Sigmoid colon (tissue), 7 donors: ENCODE data around the gene CFAP46. TPM values are rescaled to one million over a fixed set of nuclear protein-coding genes. Genes with fewer than 3 reads are reported as not detected.
"Not testable (repeated sequence)": the region's sequence is repeated elsewhere in the genome, so short reads cannot be mapped to it uniquely, and the experiment has no call there.

ENCODE experiments used
- DNase-seq: peaks from one replicate; pipeline ENCODE4 v3.0.0-alpha.2; 2019
- H3K27ac ChIP-seq, 4 donors: fragments of 200-600 bp; sonication (generic); one replicate each; pipeline ENCODE4 v1.5.1; 2016 to 2019; ENCODE audit warnings: mild to moderate bottlenecking in 1 of 4
- H3K27me3 ChIP-seq, 3 donors: fragments of 200-600 bp; sonication (generic); one replicate each; pipeline ENCODE4 v1.5.1; 2019; ENCODE audit warnings: mild to moderate bottlenecking in 1 of 3
- H3K36me3 ChIP-seq, 4 donors: fragments of 200-600 bp; sonication (generic); one replicate each; pipeline ENCODE4 v1.5.1; 2016 to 2019
- H3K4me1 ChIP-seq, 4 donors: fragments of 200-600 bp; sonication (generic); one replicate each; pipeline ENCODE4 v1.5.1; 2017 to 2019
- H3K4me3 ChIP-seq, 4 donors: fragments of 200-600 bp; sonication (generic); one replicate each; pipeline ENCODE4 v1.5.1; 2017 to 2019; ENCODE audit warnings: mild to moderate bottlenecking in 2 of 4, moderate library complexity in 1 of 4
- H3K9me3 ChIP-seq, 4 donors: fragments of 200-600 bp in 3 of 4; sonication (generic) in 3 of 4; one replicate each; pipeline versions ENCODE4 v1.5.1 to v1.6.1; 2013 to 2019
- EP300 ChIP-seq, 4 donors: sonication (generic); formaldehyde crosslinking; IDR thresholded peaks; one replicate each; pipeline ENCODE4 v1.6.1; 2017; ENCODE audit warnings: antibody characterized with exemption in 4 of 4
- POLR2A ChIP-seq, 2 donors: fragments of 450-650 bp; IDR thresholded peaks; one replicate each; pipeline ENCODE4 v1.6.1; 2016; ENCODE audit warnings: antibody characterized with exemption in 2 of 2, mild to moderate bottlenecking in 2 of 2, moderate library complexity in 2 of 2
- POLR2AphosphoS5 ChIP-seq, 4 donors: sonication (generic); formaldehyde crosslinking; IDR thresholded peaks; one replicate each; pipeline ENCODE4 v1.6.1; 2017; ENCODE audit warnings: antibody characterized with exemption in 4 of 4
- WGBS, 2 donors: extraction: QIAGEN DNeasy Blood & Tissue Kit; methylation state at CpG; one replicate each; pipeline ENCODE4 v1.1.7; 2013; 5-methylcytosine and 5-hydroxymethylcytosine counted together
- intact Hi-C: fragments of 100-400 bp; cut with DNase I; formaldehyde crosslinking; loops from one replicate; pipeline ENCODE4 v1.15.1; 2023
- polyA plus RNA-seq, 3 donors: library from polyadenylated mRNA; stranded (reverse); fragments of 200-250 nt; gene quantifications; one replicate each; pipeline ENCODE4 v1.2.3, GENCODE V29; 2013
- total RNA-seq, 4 donors: library from RNA; depleted of rRNA; stranded (reverse); fragments of >200 nt; gene quantifications; one replicate each; pipeline ENCODE4 v1.1.0, GENCODE V29; 2016
- TF ChIP-seq, protein P1 (sequence below), 4 experiments: fragments of 450-650 bp in 3 of 4; fragments of 200-600 bp in 1 of 4; IDR thresholded peaks; one replicate each; pipeline ENCODE4 v1.5.1; 2016 to 2019; ENCODE audit warnings: antibody characterized with exemption in 4 of 4, mild to moderate bottlenecking in 3 of 4, moderate library complexity in 2 of 4
- donor health status: healthy with polysubstance abuse.
- donor health status: Bipolar disorder and iron deficiency.
- donor health status: healthy.

The CFAP46 gene
- total and polyA plus RNA-seq, 7 donors = 0.10 to 1.7 (median 0.38) TPM; not detected in 3

DNA sequence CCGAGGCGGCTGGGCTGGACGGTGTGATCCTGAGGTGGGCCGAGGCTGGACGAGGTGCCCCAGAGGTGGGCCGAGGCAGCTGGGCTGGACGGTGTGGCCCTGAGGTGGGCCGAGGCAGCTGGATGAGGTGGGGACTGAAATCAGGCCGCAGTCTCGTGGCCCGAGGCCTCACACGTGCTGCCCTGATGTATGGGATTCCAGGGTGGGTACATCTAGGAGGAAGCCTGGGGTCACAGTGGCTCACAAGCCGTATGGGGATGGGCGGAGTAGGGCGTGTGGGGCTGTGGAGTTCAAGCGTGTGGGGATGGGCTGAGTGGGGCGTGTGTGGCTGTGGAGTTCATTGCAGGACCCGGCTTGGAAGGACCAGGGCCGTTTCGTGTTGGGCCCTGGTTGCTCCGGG, 144.0 kb downstream of the CFAP46 start:
- no peak overlapping the region for H3K4me3 ChIP-seq
- no peak for TF ChIP-seq POLR2AphosphoS5 (IDR thresholded peaks at IDR 0.05)
- TF ChIP-seq, protein P1, sequence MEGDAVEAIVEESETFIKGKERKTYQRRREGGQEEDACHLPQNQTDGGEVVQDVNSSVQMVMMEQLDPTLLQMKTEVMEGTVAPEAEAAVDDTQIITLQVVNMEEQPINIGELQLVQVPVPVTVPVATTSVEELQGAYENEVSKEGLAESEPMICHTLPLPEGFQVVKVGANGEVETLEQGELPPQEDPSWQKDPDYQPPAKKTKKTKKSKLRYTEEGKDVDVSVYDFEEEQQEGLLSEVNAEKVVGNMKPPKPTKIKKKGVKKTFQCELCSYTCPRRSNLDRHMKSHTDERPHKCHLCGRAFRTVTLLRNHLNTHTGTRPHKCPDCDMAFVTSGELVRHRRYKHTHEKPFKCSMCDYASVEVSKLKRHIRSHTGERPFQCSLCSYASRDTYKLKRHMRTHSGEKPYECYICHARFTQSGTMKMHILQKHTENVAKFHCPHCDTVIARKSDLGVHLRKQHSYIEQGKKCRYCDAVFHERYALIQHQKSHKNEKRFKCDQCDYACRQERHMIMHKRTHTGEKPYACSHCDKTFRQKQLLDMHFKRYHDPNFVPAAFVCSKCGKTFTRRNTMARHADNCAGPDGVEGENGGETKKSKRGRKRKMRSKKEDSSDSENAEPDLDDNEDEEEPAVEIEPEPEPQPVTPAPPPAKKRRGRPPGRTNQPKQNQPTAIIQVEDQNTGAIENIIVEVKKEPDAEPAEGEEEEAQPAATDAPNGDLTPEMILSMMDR (IDR thresholded peaks at IDR 0.05) = no peak
- no peak for TF ChIP-seq POLR2A (IDR thresholded peaks at IDR 0.05)
- TF ChIP-seq EP300 (IDR thresholded peaks at IDR 0.05) = no peak
- no peaks in the 10 kb centered on the region for H3K4me1 ChIP-seq
- intact Hi-C loops = no loop called here
- WGBS, 2 donors = 81 to 88% methylated on average over 21 of the region's 21 CpGs
- peaks cover 0 to 7% (median 0%) of the 10 kb centered on the region in 3 donors for H3K27me3 ChIP-seq
- DNase-seq = no peak
- H3K36me3 ChIP-seq = no peaks in the 10 kb centered on the region
- peaks cover 0 to 3% (median 1%) of the 10 kb centered on the region in 4 donors for H3K9me3 ChIP-seq
- H3K27ac ChIP-seq = no peak overlapping the region

DNA sequence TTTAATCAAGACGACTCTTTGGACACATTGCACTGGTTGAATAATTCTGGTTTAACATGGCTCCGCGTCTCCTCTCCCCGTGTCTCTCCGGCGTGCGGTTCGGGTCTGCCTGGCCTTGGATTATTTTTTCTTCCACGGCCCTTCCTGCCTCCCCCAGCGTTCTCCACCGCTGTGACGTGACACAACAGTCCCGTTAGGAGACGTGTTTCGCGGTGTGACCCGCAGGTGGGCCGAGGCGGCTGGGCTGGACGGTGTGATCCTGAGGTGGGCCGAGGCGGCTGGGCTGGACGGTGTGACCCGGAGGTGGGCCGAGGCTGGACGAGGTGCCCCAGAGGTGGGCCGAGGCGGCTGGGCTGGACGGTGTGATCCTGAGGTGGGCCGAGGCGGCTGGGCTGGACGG, 144.4 kb downstream of the CFAP46 start:
- H3K27me3 ChIP-seq, DNase-seq, intact Hi-C loops, H3K4me1 ChIP-seq, H3K36me3 ChIP-seq, H3K27ac ChIP-seq, H3K4me3 ChIP-seq, H3K9me3 ChIP-seq: not testable (repeated sequence)
- WGBS, 2 donors = 90 to 93% methylated on average over 21 to 32 of the region's 32 CpGs

DNA sequence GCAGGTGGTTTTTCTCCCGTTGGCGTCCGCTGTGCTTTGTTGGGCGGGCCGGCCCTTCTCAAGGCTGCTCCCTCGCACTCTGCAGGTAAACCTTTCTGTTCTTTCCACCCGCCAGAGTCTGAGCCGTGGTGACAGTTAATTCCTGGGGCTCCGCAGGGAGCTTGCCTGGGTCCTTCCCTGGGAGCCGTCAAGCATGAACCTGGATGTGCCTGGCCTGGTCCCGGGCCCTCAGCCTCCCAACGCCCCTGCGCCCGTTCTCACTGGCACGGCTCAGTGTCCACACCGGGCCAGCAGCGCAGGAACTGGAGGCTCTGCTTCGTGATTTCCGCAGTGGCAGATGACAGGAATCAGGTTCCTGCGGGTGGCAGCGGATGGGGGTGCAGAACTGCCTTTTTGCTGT, 145.5 kb downstream of the CFAP46 start:
- intact Hi-C loops = no loop called here
- Histone ChIP-seq H3K4me3 (no peak overlapping the region), H3K27me3 (peaks cover 0 to 8% (median 0%) of the 10 kb centered on the region in 3 donors), H3K36me3 (no peaks in the 10 kb centered on the region), H3K27ac (no peak overlapping the region), H3K9me3 (peaks cover 0 to under 1% (median 0%) of the 10 kb centered on the region in 4 donors), H3K4me1 (no peaks in the 10 kb centered on the region)
- WGBS, 2 donors = 83 to 84% methylated on average over 21 of the region's 21 CpGs
- TF ChIP-seq POLR2AphosphoS5 (IDR thresholded peaks at IDR 0.05) (no peak), EP300 (IDR thresholded peaks at IDR 0.05) (no peak), POLR2A (IDR thresholded peaks at IDR 0.05) (no peak)
- TF ChIP-seq, protein P1 (IDR thresholded peaks at IDR 0.05) = no peak
- no peak for DNase-seq

DNA sequence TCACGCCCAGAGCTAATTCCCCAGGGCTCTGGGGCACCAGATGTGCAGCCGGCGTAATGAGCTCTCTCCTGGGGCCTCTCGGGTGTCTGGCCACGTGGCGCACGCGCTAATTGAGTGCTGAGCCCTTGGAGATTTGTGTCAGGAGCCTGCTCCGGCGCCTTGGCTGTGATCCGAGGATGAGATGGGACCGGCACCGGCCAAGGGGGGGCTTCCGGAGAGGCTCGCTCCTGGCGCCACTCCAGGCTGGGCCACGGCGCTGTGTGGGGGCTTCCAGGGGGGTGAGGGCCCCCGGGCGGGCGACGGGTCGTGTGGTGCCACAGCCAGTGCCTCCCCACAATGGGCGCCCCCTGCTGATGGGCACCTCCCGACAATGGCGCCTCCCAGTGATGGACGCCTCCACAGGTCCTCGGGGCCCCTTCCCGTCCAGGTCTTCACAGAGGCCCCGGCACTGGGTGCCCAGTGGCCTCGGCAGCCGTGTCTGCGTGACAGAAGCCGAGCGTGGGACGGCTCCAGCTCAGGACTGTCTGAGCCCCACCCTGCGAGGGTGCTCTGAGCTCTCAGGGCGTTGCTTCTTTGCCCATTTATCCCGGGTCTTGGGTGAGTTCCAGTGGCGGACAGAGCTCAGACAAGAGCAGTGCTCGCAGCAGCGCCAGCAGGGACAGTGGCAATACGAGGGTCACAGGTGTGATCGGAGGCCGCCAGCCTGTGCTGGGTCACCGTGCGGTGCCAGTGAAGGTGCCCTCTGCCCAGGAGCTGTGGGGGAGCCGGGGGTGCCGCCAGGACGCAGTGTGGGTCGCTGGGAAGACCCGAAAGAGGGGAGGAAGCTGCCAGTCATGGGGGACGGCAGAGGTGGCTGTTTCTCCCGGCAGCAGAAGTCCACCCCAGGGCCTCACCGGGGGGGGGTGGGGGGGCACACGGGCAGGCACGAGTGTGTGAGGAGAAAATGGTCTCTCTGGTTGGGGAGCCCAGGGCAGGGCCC, 148.2 kb downstream of the CFAP46 start:
- TF ChIP-seq, protein P1 (IDR thresholded peaks at IDR 0.05) = no peak
- no peak for TF ChIP-seq EP300 (IDR thresholded peaks at IDR 0.05)
- TF ChIP-seq POLR2AphosphoS5 (IDR thresholded peaks at IDR 0.05) = no peak
- TF ChIP-seq POLR2A (IDR thresholded peaks at IDR 0.05) = no peak
- intact Hi-C loops = no loop called here

DNA sequence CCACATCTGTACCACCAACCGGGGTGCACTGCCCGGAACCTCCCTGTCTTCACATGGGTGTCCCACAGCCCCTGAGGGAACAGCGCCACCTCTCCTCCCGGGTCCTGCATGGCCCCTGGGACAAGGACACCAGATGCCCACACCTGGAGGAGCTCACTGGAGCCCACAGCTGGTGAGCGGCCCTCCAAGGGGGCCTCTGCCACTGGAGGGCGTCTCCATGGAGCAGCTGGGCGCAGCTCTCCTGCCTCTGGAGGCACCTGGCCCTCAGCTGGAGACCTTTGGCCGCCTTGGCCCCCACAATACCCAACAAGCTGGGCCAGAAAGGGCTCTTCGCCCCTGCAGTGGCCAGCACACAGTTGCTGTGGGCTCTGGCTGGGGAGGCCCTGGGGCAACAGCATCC, 149.2 kb downstream of the CFAP46 start:
- TF ChIP-seq EP300 (IDR thresholded peaks at IDR 0.05) (no peak), POLR2AphosphoS5 (IDR thresholded peaks at IDR 0.05) (no peak)
- TF ChIP-seq, protein P1 (IDR thresholded peaks at IDR 0.05) = no peak
- no peak for DNase-seq
- no peak overlapping the region for H3K4me3 ChIP-seq
- intact Hi-C loops = no loop called here
- H3K27ac ChIP-seq = no peak overlapping the region
- no peaks in the 10 kb centered on the region for H3K9me3 ChIP-seq
- 68 to 83% methylated on average over 9 of the region's 9 CpGs for WGBS, 2 donors
- H3K36me3 ChIP-seq = no peaks in the 10 kb centered on the region
- H3K27me3 ChIP-seq = peaks cover 13 to 25% (median 18%) of the 10 kb centered on the region in 3 donors
- peaks cover 0 to 6% (median 6%) of the 10 kb centered on the region in 4 donors for H3K4me1 ChIP-seq

More for the DNA sequence above, 148.2 kb downstream of the CFAP46 start:
- DNase-seq = no peak
- Histone ChIP-seq H3K36me3 (no peaks in the 10 kb centered on the region), H3K4me1 (no peaks in the 10 kb centered on the region), H3K27ac (no peak overlapping the region), H3K9me3 (no peaks in the 10 kb centered on the region), H3K4me3 (no peak overlapping the region), H3K27me3 (peaks cover 4 to 16% (median 8%) of the 10 kb centered on the region in 3 donors)
- 46 to 64% methylated on average over 57 of the region's 57 CpGs for WGBS, 2 donors
